GM12878 (cell line): ENCODE results near the gene DAGLA. TPM values are rescaled to one million over a fixed set of nuclear protein-coding genes. Genes with fewer than 3 reads are reported as not detected.

Experiments used
- ATAC-seq: fragments of 200-7000 bp; cut with Tn5 transposase; 3 replicates; pipeline ENCODE4 v1.9.1; 2020; ENCODE audit warnings: mild to moderate bottlenecking, moderate library complexity
- BruUV-seq: library from RNA; stranded (reverse); fragments of 400-500 nt; replicated peaks from 2 replicates; lab custom pipeline; 2021; lab: Mats Ljungman, UMichigan
- CTCF ChIA-PET: fragments of 300-600 bp; sonication (Branson Sonifier 250); formaldehyde crosslinking; extraction: SDS; loops from one replicate; lab custom pipeline; 2021; ENCODE audit warnings: inconsistent platforms; lab: Yijun Ruan, JAX
- POLR2A ChIA-PET: fragments of 350-600 bp; formaldehyde crosslinking; extraction: SDS; loops from one replicate; lab custom pipeline; 2021; ENCODE audit warnings: inconsistent platforms; lab: Charles Lee
- RAD21 ChIA-PET: fragments of 300-600 bp; sonication (Branson Sonifier 250); formaldehyde crosslinking; loops from one replicate; lab custom pipeline; 2023; ENCODE audit warnings: antibody characterized with exemption; ENCODE audit not compliant: unreplicated experiment; lab: Charles Lee
- SMC1A ChIA-PET: fragments of 300-600 bp; sonication (Branson Sonifier 250); formaldehyde crosslinking; loops from one replicate; lab custom pipeline; 2023; ENCODE audit not compliant: unreplicated experiment, uncharacterized antibody; lab: Charles Lee
- DNase-seq: peaks from one replicate; pipeline ENCODE4 v3.0.0-alpha.2; 2011; ENCODE audit warnings: low read depth, low spot score
- FAIRE-seq: peaks from 3 replicates; lab custom pipeline; 2011; peaks lifted over from hg19 to GRCh38; lab: Jason Lieb, UNC
- H2AFZ ChIP-seq: 2 replicates; pipeline ENCODE4 v1.6.0; 2011; ENCODE audit warnings: low read depth, low read length, control low read depth; ENCODE audit not compliant: control insufficient read depth
- H3K27ac ChIP-seq: 2 replicates; pipeline ENCODE4 v1.5.1; 2011; ENCODE audit warnings: control low read depth; ENCODE audit not compliant: control insufficient read depth, insufficient read depth
- H3K27me3 ChIP-seq, 2 experiments: replicated peaks in 1 of 2; 2 replicates each; pipeline versions ENCODE4 v1.6.0 to v1.6.1; 2011; ENCODE audit warnings: low read length in 1 of 2; ENCODE audit not compliant: control insufficient read depth in 2 of 2, insufficient read depth in 2 of 2
- H3K36me3 ChIP-seq, 2 experiments: 2 replicates each; pipeline ENCODE4 v1.5.1; 2011; ENCODE audit warnings: low read length in 1 of 2; ENCODE audit not compliant: control insufficient read depth in 2 of 2, insufficient read depth in 2 of 2
- H3K4me1 ChIP-seq: 2 replicates; pipeline ENCODE4 v1.6.1; 2011; ENCODE audit warnings: mild to moderate bottlenecking, low read length, moderate library complexity, mixed read lengths; ENCODE audit not compliant: control insufficient read depth, insufficient read depth
- H3K4me2 ChIP-seq: 2 replicates; pipeline ENCODE4 v1.6.0; 2011; ENCODE audit warnings: control low read depth; ENCODE audit not compliant: control insufficient read depth, insufficient read depth
- H3K4me3 ChIP-seq: fragments of 200-600 bp; sonication (generic); 2 replicates; pipeline ENCODE4 v1.5.1; 2016
- H3K79me2 ChIP-seq: 2 replicates; pipeline ENCODE4 v1.6.0; 2011; ENCODE audit warnings: low read length; ENCODE audit not compliant: control insufficient read depth, insufficient read depth
- H3K9ac ChIP-seq: 2 replicates; pipeline ENCODE4 v1.8.0; 2011; ENCODE audit warnings: low read length, control low read depth, mixed read lengths; ENCODE audit not compliant: control insufficient read depth, insufficient read depth
- H3K9me3 ChIP-seq: replicated peaks from 3 replicates; pipeline ENCODE4 v1.5.1; 2011; ENCODE audit warnings: mild to moderate bottlenecking, low read length; ENCODE audit not compliant: control insufficient read depth, insufficient read depth
- H4K20me1 ChIP-seq: 2 replicates; pipeline ENCODE4 v1.6.0; 2011; ENCODE audit not compliant: control insufficient read depth, insufficient read depth
- BCL11A ChIP-seq: IDR thresholded peaks from 2 replicates; pipeline ENCODE4 v1.6.1; 2011; ENCODE audit warnings: low read depth, low read length
- CHD1 ChIP-seq: IDR thresholded peaks from 2 replicates; pipeline ENCODE4 v1.6.1; 2012; ENCODE audit warnings: low read depth, low read length, improper control_type of control experiment
- ESRRA ChIP-seq: IDR thresholded peaks from 2 replicates; pipeline ENCODE4 v1.6.1; 2012; ENCODE audit warnings: mild to moderate bottlenecking, low read length, improper control_type of control experiment
- EZH2 ChIP-seq: IDR thresholded peaks from 2 replicates; pipeline ENCODE4 v1.6.1; 2012; ENCODE audit warnings: low read depth, mild to moderate bottlenecking, control low read depth, inconsistent platforms, low read length, borderline replicate concordance; ENCODE audit not compliant: control insufficient read depth
- FOS ChIP-seq: IDR thresholded peaks from 3 replicates; pipeline ENCODE4 v1.6.1; 2011; ENCODE audit warnings: borderline replicate concordance; ENCODE audit not compliant: insufficient read length; ENCODE audit errors: extremely low read depth
- FOXK2 ChIP-seq: fragments of 450-650 bp; IDR thresholded peaks from 2 replicates; pipeline ENCODE4 v1.6.1; 2017; ENCODE audit warnings: mild to moderate bottlenecking, moderate library complexity
- HCFC1 ChIP-seq: fragments of 150-350 bp; IDR thresholded peaks from 2 replicates; pipeline ENCODE4 v1.6.1; 2014; ENCODE audit warnings: low read length
- JUNB ChIP-seq: IDR thresholded peaks from 2 replicates; pipeline ENCODE4 v1.6.1; 2016; ENCODE audit warnings: antibody characterized with exemption, mild to moderate bottlenecking
- POLR2AphosphoS2 ChIP-seq: IDR thresholded peaks from 2 replicates; pipeline ENCODE4 v1.6.1; 2011; ENCODE audit warnings: low read depth, mild to moderate bottlenecking, low read length, improper control_type of control experiment, moderate library complexity
- RB1 ChIP-seq: fragments of 450-650 bp; formaldehyde crosslinking; IDR thresholded peaks from 2 replicates; pipeline ENCODE4 v1.6.1; 2017; ENCODE audit warnings: mild to moderate bottlenecking, borderline replicate concordance
- SMC3 ChIP-seq: IDR thresholded peaks from 2 replicates; pipeline ENCODE4 v1.6.1; 2011; ENCODE audit warnings: low read length, improper control_type of control experiment, borderline replicate concordance
- TCF12 ChIP-seq: IDR thresholded peaks from 2 replicates; pipeline ENCODE4 v1.6.1; 2011; ENCODE audit warnings: low read depth, mild to moderate bottlenecking, low read length
- WGBS: methylation state at CpG from one replicate; pipeline ENCODE4 v1.1.6; 2016; ENCODE audit warnings: low lambda C conversion rate; ENCODE audit not compliant: insufficient replicate concordance, insufficient coverage; ENCODE audit errors: missing lambda C conversion rate; 5-methylcytosine and 5-hydroxymethylcytosine counted together
- in situ Hi-C: fragments of 300-500 bp; cut with MboI; formaldehyde crosslinking; loops from 9 replicates; pipeline ENCODE4 v1.14.3; 2018; ENCODE audit warnings: mixed read lengths
- intact Hi-C: fragments of 100-400 bp; cut with micrococcal nuclease; formaldehyde crosslinking; loops from one replicate; pipeline ENCODE4 v1.14.2; 2022; ENCODE audit not compliant: unreplicated experiment
- polyA plus RNA-seq, 11 experiments: library from polyadenylated mRNA; depleted of rRNA in 4 of 11; unstranded in 6 of 11; stranded (reverse) in 5 of 11; fragments of >200 nt; fragmentation: Nextera tagmentation in 4 of 11; fragmentation: Illumina TruSeq in 1 of 11; extraction: Ambion mirVana in 4 of 11; extraction: Trizol in 1 of 11; gene quantifications; 1 replicate in 1 of 11; 2 replicates in 10 of 11; pipeline versions ENCODE4 v1.2.1 to v1.2.3, GENCODE V29; 2011 to 2016; ENCODE audit warnings: inconsistent platforms in 2 of 11, missing spikeins in 2 of 11, low read depth in 1 of 11
- total RNA-seq, 4 experiments: library from RNA; depleted of rRNA in 3 of 4; stranded (reverse); fragments of >200 nt in 3 of 4; fragmentation: Illumina TruSeq in 1 of 4; extraction: Trizol in 1 of 4; gene quantifications; 2 replicates each; pipeline versions ENCODE4 v1.2.1 to v1.2.3, GENCODE V29; 2013 to 2021
- TF ChIP-seq, protein P1 (sequence below): fragments of 450-650 bp; IDR thresholded peaks from 2 replicates; pipeline ENCODE4 v1.6.1; 2016; ENCODE audit warnings: mild to moderate bottlenecking
- TF ChIP-seq, protein P2 (sequence below): fragments of 450-650 bp; IDR thresholded peaks from 2 replicates; pipeline ENCODE4 v1.6.1; 2017; ENCODE audit warnings: mild to moderate bottlenecking, moderate library complexity

DAGLA gene
- total and polyA plus RNA-seq, 10 of the 15 experiments (the other 5 are each of a cell fraction or from before 2014, with no cell fraction given) = 0.05 TPM; not detected in 9

DNA sequence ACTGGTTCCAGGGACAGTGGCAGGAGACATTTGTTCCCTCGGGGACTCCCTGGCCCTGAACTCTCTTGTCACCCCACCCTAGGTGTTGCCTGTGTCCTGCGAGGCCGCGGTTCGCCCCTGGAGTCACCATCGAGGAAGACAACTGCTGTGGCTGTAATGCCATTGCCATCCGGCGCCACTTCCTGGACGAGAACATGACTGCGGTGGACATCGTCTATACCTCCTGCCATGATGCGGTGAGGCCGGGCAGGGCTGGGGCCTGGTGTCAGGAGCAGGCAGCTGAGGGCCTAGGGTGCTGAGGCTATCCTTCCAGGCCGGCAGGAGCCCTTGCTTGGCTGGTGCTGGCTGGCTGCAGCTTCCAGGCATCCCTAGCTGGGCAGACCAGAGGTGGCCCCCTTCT lies 54.6 kb downstream of the DAGLA start:
- Histone ChIP-seq H2AFZ (no peak overlapping the region), H3K36me3 (no peaks in the 10 kb centered on the region), H3K9ac (no peak overlapping the region), H3K4me2 (no peak overlapping the region), H3K27me3 (no peaks in the 10 kb centered on the region; a peak in 1 of 4 replicates), H3K4me3 (no peak overlapping the region), H3K9me3 (no peaks in the 10 kb centered on the region), H3K79me2 (no peaks in the 10 kb centered on the region), H3K4me1 (no peaks in the 10 kb centered on the region), H4K20me1 (no peaks in the 10 kb centered on the region), H3K27ac (no peak overlapping the region)
- in situ Hi-C loops (no loop called here), intact Hi-C loops (loop anchor here (10.0 kb wide), 1 partner anchor 260 kb away; no protein-coding TSS in a partner anchor)
- 30% methylated on average over 14 of the region's 14 CpGs for WGBS
- ChIA-PET RAD21 (no interaction called here), CTCF (interaction anchor here (0.9 to 2.0 kb wide), 4 partner anchors 13 to 162 kb away, joined by 3 to 11 read pairs (median 7); no protein-coding TSS in a partner anchor), SMC1A (interaction anchor here (1.4 kb wide), 1 partner anchor 15 kb away, joined by 3 read pairs; no protein-coding TSS in a partner anchor), POLR2A (no interaction called here)
- BruUV-seq = no TSS peak
- TF ChIP-seq ESRRA (no peak), TCF12 (no peak), EZH2 (no peak), FOXK2 (no peak), HCFC1 (no peak)
- no peak for DNase-seq
- no peak for ATAC-seq
- FAIRE-seq = no peak

GRCh38 chr11:61735391-61735790 lies 55.2 kb downstream of the DAGLA start:
- H3K9me3 ChIP-seq = no peaks in the 10 kb centered on the region
- H2AFZ ChIP-seq = no peak overlapping the region
- FAIRE-seq (no peak), DNase-seq (no peak), ATAC-seq (no peak)
- H3K4me3 ChIP-seq = no peak overlapping the region
- no peak overlapping the region for H3K27ac ChIP-seq
- H3K79me2 ChIP-seq = no peaks in the 10 kb centered on the region
- POLR2A ChIA-PET = no interaction called here
- CTCF ChIA-PET = interaction anchor here (2.0 to 3.2 kb wide), 2 partner anchors 12 to 53 kb away, joined by 8 to 15 read pairs; no protein-coding TSS in a partner anchor
- in situ Hi-C loops = no loop called here
- H3K36me3 ChIP-seq = no peaks in the 10 kb centered on the region
- intact Hi-C loops = loop anchor here (10.0 kb wide), 1 partner anchor 261 kb away; no protein-coding TSS in a partner anchor
- RAD21 ChIA-PET = no interaction called here
- H4K20me1 ChIP-seq = no peaks in the 10 kb centered on the region
- H3K4me1 ChIP-seq = no peaks in the 10 kb centered on the region
- SMC1A ChIA-PET = no interaction called here
- WGBS = 24% methylated on average over 17 of the region's 17 CpGs
- H3K9ac ChIP-seq = no peak overlapping the region
- H3K4me2 ChIP-seq = no peak overlapping the region
- H3K27me3 ChIP-seq = no peaks in the 10 kb centered on the region; a peak in 1 of 4 replicates
- BruUV-seq = no TSS peak
- no peak for TF ChIP-seq SMC3
- no peak for TF ChIP-seq BCL11A
- TF ChIP-seq, protein P1, sequence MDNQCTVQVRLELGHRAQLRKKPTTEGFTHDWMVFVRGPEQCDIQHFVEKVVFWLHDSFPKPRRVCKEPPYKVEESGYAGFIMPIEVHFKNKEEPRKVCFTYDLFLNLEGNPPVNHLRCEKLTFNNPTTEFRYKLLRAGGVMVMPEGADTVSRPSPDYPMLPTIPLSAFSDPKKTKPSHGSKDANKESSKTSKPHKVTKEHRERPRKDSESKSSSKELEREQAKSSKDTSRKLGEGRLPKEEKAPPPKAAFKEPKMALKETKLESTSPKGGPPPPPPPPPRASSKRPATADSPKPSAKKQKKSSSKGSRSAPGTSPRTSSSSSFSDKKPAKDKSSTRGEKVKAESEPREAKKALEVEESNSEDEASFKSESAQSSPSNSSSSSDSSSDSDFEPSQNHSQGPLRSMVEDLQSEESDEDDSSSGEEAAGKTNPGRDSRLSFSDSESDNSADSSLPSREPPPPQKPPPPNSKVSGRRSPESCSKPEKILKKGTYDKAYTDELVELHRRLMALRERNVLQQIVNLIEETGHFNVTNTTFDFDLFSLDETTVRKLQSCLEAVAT = no peak
- no peak for TF ChIP-seq CHD1
- TF ChIP-seq JUNB = no peak
- no peak for TF ChIP-seq RB1
- no peak for TF ChIP-seq POLR2AphosphoS2
- TF ChIP-seq, protein P2, sequence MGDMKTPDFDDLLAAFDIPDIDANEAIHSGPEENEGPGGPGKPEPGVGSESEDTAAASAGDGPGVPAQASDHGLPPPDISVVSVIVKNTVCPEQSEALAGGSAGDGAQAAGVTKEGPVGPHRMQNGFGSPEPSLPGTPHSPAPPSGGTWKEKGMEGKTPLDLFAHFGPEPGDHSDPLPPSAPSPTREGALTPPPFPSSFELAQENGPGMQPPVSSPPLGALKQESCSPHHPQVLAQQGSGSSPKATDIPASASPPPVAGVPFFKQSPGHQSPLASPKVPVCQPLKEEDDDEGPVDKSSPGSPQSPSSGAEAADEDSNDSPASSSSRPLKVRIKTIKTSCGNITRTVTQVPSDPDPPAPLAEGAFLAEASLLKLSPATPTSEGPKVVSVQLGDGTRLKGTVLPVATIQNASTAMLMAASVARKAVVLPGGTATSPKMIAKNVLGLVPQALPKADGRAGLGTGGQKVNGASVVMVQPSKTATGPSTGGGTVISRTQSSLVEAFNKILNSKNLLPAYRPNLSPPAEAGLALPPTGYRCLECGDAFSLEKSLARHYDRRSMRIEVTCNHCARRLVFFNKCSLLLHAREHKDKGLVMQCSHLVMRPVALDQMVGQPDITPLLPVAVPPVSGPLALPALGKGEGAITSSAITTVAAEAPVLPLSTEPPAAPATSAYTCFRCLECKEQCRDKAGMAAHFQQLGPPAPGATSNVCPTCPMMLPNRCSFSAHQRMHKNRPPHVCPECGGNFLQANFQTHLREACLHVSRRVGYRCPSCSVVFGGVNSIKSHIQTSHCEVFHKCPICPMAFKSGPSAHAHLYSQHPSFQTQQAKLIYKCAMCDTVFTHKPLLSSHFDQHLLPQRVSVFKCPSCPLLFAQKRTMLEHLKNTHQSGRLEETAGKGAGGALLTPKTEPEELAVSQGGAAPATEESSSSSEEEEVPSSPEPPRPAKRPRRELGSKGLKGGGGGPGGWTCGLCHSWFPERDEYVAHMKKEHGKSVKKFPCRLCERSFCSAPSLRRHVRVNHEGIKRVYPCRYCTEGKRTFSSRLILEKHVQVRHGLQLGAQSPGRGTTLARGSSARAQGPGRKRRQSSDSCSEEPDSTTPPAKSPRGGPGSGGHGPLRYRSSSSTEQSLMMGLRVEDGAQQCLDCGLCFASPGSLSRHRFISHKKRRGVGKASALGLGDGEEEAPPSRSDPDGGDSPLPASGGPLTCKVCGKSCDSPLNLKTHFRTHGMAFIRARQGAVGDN = no peak
- no peak for TF ChIP-seq FOS
